ENCODE results near the gene PINLYP.

The PINLYP gene

DNA sequence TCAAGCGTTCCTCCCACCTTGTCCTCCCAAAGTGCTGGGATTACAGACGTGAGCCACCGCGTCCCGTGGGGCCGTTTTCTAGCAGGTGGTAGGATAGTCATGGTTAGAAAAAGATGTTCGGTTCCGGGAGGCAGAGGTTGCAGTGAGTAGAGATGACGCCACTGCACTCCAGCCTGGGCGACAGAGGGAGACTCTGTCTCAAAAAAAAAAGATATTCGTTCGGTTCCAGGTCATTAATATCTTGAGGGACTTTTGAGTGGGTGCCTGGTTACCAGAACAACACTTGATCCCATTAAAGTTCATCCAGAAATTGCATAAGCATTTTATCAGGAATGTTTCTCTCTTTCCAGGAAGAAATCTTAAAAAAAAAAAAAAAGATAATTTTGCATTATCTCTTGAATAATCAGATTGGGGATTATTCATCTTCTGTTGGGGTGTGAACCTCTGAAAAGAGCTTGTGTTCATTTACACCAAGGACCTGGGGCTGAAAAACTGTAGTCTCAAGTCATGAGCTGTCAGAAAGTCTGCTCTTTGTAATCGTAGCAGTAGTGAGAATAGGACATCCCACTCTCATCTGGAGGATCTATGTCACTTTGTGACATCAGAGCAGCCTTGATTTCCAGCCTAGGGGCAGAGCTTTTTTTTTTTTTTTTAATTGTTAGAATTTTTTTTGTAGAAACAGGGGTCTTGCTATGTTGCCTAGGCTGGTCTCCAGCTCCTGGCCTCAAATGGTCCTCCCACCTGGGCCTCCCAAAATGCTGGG, 47.6 kb upstream of the PINLYP start:
- no peak for DNase-seq (ENCODE audit: low spot score)
- peak overlapping the region; percentile 75 for H2AK5ac ChIP-seq (ENCODE audit: low read depth, low read length)
- H3K4me2 ChIP-seq (ENCODE audit: insufficient read depth, low read length, poor library complexity, severe bottlenecking) = no peak overlapping the region
- H3K27ac ChIP-seq (replicated peaks; ENCODE audit: low read length) = no peak overlapping the region
- no peak overlapping the region for H2BK15ac ChIP-seq (ENCODE audit: low read length)
- H2BK120ac ChIP-seq (ENCODE audit: low read depth, low read length) = no peak overlapping the region
- no peak overlapping the region for H3K4me3 ChIP-seq (ENCODE audit: low read length in 2 of 2)
- no peaks in the 10 kb centered on the region for H3K36me3 ChIP-seq (replicated peaks in 1 of 2; ENCODE audit: control insufficient read depth in 2 of 2, insufficient read depth in 2 of 2, low read length in 2 of 2)
- H3K18ac ChIP-seq (ENCODE audit: low read length) = no peak overlapping the region
- peak overlapping the region; percentile 30 for H2AFZ ChIP-seq (ENCODE audit: low read length)
- H2BK12ac ChIP-seq (ENCODE audit: low read length) = no peak overlapping the region
- no peak overlapping the region for H3K23ac ChIP-seq (ENCODE audit: low read depth, low read length, poor library complexity)
- no peaks in the 10 kb centered on the region for H3K9me3 ChIP-seq (replicated peaks in 1 of 2; ENCODE audit: control insufficient read depth in 2 of 2, insufficient read depth in 1 of 2, low read depth in 1 of 2, low read length in 2 of 2)
- WGBS, 2 donors (ENCODE audit: extremely low coverage in 2 of 2, insufficient read length in 2 of 2, insufficient replicate concordance in 1 of 2) = no CpG with 5 or more reads among the region's 13 CpGs
- H2BK5ac ChIP-seq (ENCODE audit: low read length) = no peak overlapping the region
- peaks cover 2% of the 10 kb centered on the region for H3K79me1 ChIP-seq (ENCODE audit: low read depth, low read length)
- no peak overlapping the region for H3K14ac ChIP-seq (ENCODE audit: low read length)
- no peak overlapping the region for H3K4ac ChIP-seq (ENCODE audit: low read length)
- peaks cover 0 to 11% (median 4%) of the 10 kb centered on the region in 3 experiments for H3K27me3 ChIP-seq (ENCODE audit: control insufficient read depth in 3 of 3, insufficient read depth in 3 of 3, low read depth in 1 of 3, low read length in 3 of 3)
- no peak overlapping the region for H3K9ac ChIP-seq (ENCODE audit: low read depth, low read length, poor library complexity)
- no peak overlapping the region for H4K8ac ChIP-seq (ENCODE audit: low read depth, low read length)
- H4K91ac ChIP-seq (ENCODE audit: low read depth, low read length, poor library complexity) = no peak overlapping the region
- H3K4me1 ChIP-seq (ENCODE audit: control insufficient read depth in 2 of 2, insufficient read depth in 1 of 2, low read depth in 1 of 2, low read length in 2 of 2) = peaks cover 11 to 21% of the 10 kb centered on the region in 2 donors

DNA sequence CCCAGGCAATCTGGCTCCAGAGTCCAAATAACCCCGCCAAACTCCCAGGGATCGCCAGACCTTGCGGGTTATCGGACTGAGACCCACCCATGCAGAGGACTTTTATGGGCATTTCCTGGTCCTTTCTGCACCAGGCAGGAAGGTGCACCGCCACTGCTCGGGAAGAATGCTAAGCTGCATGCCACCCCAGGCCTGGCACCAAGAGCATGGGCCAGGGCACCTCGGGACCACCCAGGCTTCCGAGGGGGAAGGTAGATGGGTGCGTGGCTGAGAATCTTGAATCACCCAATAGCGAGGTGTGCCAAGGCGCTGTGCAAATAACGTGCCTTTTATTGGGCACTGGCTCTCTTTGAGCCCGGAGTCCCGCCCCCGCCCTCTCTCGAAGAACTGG, 43.0 kb upstream of the PINLYP start:
- Histone ChIP-seq H3K9me3 (replicated peaks in 1 of 2; ENCODE audit: control insufficient read depth in 2 of 2, insufficient read depth in 1 of 2, low read depth in 1 of 2, low read length in 2 of 2) (no peaks in the 10 kb centered on the region), H3K18ac (ENCODE audit: low read length) (peak overlapping the region; percentile 89), H3K79me1 (ENCODE audit: low read depth, low read length) (no peaks in the 10 kb centered on the region), H3K27ac (replicated peaks; ENCODE audit: low read length) (peak overlapping the region; percentile 81), H3K4me1 (ENCODE audit: control insufficient read depth in 2 of 2, insufficient read depth in 1 of 2, low read depth in 1 of 2, low read length in 2 of 2) (peaks cover 8 to 15% of the 10 kb centered on the region in 2 donors), H3K36me3 (replicated peaks in 1 of 2; ENCODE audit: control insufficient read depth in 2 of 2, insufficient read depth in 2 of 2, low read length in 2 of 2) (peaks cover 3 to 19% of the 10 kb centered on the region in 2 donors), H4K91ac (ENCODE audit: low read depth, low read length, poor library complexity) (no peak overlapping the region), H2BK5ac (ENCODE audit: low read length) (no peak overlapping the region), H4K8ac (ENCODE audit: low read depth, low read length) (no peak overlapping the region), H3K9ac (ENCODE audit: low read depth, low read length, poor library complexity) (peak overlapping the region; percentile 79), H2AK5ac (ENCODE audit: low read depth, low read length) (peak overlapping the region; percentile 76), H2AFZ (ENCODE audit: low read length) (peak overlapping the region; percentile 88), H2BK12ac (ENCODE audit: low read length) (no peak overlapping the region), H3K4ac (ENCODE audit: low read length) (no peak overlapping the region), H3K14ac (ENCODE audit: low read length) (no peak overlapping the region), H3K4me2 (ENCODE audit: insufficient read depth, low read length, poor library complexity, severe bottlenecking) (peak overlapping the region; percentile 63), H3K4me3 (ENCODE audit: low read length in 2 of 2) (peak overlapping the region; percentile 43 to 69), H3K27me3 (ENCODE audit: control insufficient read depth in 3 of 3, insufficient read depth in 3 of 3, low read depth in 1 of 3, low read length in 3 of 3) (peaks cover 0 to 2% (median 0%) of the 10 kb centered on the region in 3 experiments), H2BK120ac (ENCODE audit: low read depth, low read length) (no peak overlapping the region), H2BK15ac (ENCODE audit: low read length) (no peak overlapping the region), H3K23ac (ENCODE audit: low read depth, low read length, poor library complexity) (no peak overlapping the region)
- DNase-seq (ENCODE audit: low spot score) = no peak
- WGBS, 2 donors (ENCODE audit: extremely low coverage in 2 of 2, insufficient read length in 2 of 2, insufficient replicate concordance in 1 of 2) = no CpG with 5 or more reads among the region's 16 CpGs

DNA sequence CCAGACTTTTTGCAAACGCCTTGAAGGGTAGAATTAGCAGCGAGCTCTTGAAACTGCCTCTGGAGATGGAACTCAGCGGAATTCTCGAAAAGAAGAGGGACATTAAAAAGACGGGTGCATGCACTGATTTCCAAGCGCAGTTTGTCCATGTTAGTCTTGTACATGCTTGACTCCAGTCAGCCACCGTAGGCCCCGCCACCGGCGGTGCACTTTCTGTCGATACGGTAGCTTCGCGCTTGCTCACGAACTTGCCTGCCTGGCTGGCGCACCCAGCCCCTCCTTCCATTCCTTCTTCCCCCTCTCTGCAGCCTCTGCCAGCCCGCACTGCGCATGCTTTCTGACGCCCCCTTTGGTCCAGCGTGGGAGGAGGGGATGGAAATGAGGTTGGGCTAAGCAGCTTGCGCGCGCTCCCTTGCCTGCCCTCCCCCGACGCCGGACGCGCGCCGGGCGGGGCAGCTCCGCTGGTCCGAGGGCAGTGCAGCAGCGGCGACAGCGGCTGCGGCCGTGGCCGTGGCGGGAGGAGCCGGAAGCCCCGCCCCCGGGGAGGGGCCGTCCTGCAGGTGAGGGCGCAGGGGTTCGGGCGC, 42.5 kb upstream of the PINLYP start, which contains the start of gene ZNF575:
Gene ZNF575, plus strand, starts transcription at position 227 of the 584 bp plus-strand sequence. CDS start 1,235 bp downstream, outside the sequence.
- Histone ChIP-seq H3K18ac (ENCODE audit: low read length) (peak within 1 kb of the TSS; percentile 89), H3K23ac (ENCODE audit: low read depth, low read length, poor library complexity) (peak within 1 kb of the TSS; percentile 32), H3K4me1 (ENCODE audit: control insufficient read depth in 2 of 2, insufficient read depth in 1 of 2, low read depth in 1 of 2, low read length in 2 of 2) (peaks cover 8 to 13% of the 10 kb centered on the region in 2 donors), H3K79me1 (ENCODE audit: low read depth, low read length) (no peaks in the 10 kb centered on the region), H3K27ac (replicated peaks; ENCODE audit: low read length) (peak within 1 kb of the TSS; percentile 81), H3K36me3 (replicated peaks in 1 of 2; ENCODE audit: control insufficient read depth in 2 of 2, insufficient read depth in 2 of 2, low read length in 2 of 2) (peaks cover 3 to 24% of the 10 kb centered on the region in 2 donors), H3K9ac (ENCODE audit: low read depth, low read length, poor library complexity) (peak within 1 kb of the TSS; percentile 79), H3K4me2 (ENCODE audit: insufficient read depth, low read length, poor library complexity, severe bottlenecking) (peak within 1 kb of the TSS; percentile 65), H3K14ac (ENCODE audit: low read length) (no peak within 1 kb of the TSS), H2BK12ac (ENCODE audit: low read length) (no peak within 1 kb of the TSS), H2AFZ (ENCODE audit: low read length) (peak within 1 kb of the TSS; percentile 88), H3K4me3 (ENCODE audit: low read length in 2 of 2) (peak within 1 kb of the TSS; percentile 43 to 69), H4K8ac (ENCODE audit: low read depth, low read length) (no peak within 1 kb of the TSS), H2BK120ac (ENCODE audit: low read depth, low read length) (no peak within 1 kb of the TSS), H3K27me3 (ENCODE audit: control insufficient read depth in 3 of 3, insufficient read depth in 3 of 3, low read depth in 1 of 3, low read length in 3 of 3) (no peaks in the 10 kb centered on the region), H2AK5ac (ENCODE audit: low read depth, low read length) (peak within 1 kb of the TSS; percentile 76), H3K4ac (ENCODE audit: low read length) (no peak within 1 kb of the TSS), H3K9me3 (replicated peaks in 1 of 2; ENCODE audit: control insufficient read depth in 2 of 2, insufficient read depth in 1 of 2, low read depth in 1 of 2, low read length in 2 of 2) (no peaks in the 10 kb centered on the region), H2BK5ac (ENCODE audit: low read length) (no peak within 1 kb of the TSS), H2BK15ac (ENCODE audit: low read length) (no peak within 1 kb of the TSS), H4K91ac (ENCODE audit: low read depth, low read length, poor library complexity) (no peak within 1 kb of the TSS)
- no CpG with 5 or more reads among the region's 47 CpGs for WGBS, 2 donors (ENCODE audit: extremely low coverage in 2 of 2, insufficient read length in 2 of 2, insufficient replicate concordance in 1 of 2)
- DNase-seq (ENCODE audit: low spot score) = peak; percentile 93

All from neuronal stem cell (in vitro differentiated cells).